GM12864 (cell line): ENCODE results near the gene TMEM169.

Experiments used
- DNase-seq: peaks from one replicate; pipeline ENCODE4 v3.0.0-alpha.2; 2011; ENCODE audit warnings: low read depth
- H3K4me3 ChIP-seq: 2 replicates; pipeline ENCODE4 v1.5.1; 2011; ENCODE audit warnings: mild to moderate bottlenecking, low read depth, low read length, control low read depth
- CTCF ChIP-seq: IDR thresholded peaks from 2 replicates; pipeline ENCODE4 v1.5.1; 2011; ENCODE audit warnings: low read depth, mild to moderate bottlenecking, moderate library complexity, low read length, control low read depth, inconsistent platforms; ENCODE audit errors: missing control alignments

TMEM169 gene

GRCh38 chr2:216056739-216057138, 25.0 kb upstream of the TMEM169 start:
- no peak for TF ChIP-seq CTCF
- peak; percentile 42 for DNase-seq
- H3K4me3 ChIP-seq: no peak overlapping the region; the same call in 1 of the 2 replicates

GRCh38 chr2:216057688-216058193, 24.0 kb upstream of the TMEM169 start:
- peak overlapping the region; percentile 18 for H3K4me3 ChIP-seq
- DNase-seq: peak; percentile 86
- no peak for TF ChIP-seq CTCF

- no peak overlapping the region for H3K4me3 ChIP-seq
- TF ChIP-seq CTCF: peak; percentile 45
- no peak for DNase-seq
Observed at GRCh38 chr2:216059233-216059834, 22.4 kb upstream of the TMEM169 start.

- H3K4me3 ChIP-seq: no peak overlapping the region
- TF ChIP-seq CTCF: no peak
- no peak for DNase-seq
Observed at GRCh38 chr2:216064014-216064630, 17.6 kb upstream of the TMEM169 start.

DNA sequence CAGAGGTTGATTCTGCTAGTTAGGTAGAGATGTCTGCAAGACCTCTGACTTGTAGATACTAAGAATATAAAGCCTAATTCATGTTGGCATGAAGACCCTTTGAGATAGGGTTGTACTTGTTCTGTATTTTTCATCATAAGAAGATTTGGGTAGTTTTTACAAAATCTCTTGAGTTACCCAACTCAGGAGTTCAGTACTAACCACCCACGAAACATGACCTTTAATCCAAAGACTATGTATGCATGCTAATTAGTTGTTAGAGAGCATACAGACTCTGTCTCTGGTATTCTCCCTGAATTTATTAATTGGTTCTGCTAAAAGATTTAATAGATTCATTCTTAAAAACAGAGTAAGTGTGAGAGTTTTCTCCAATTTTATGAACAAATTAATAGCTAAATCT, 17.1 kb upstream of the TMEM169 start:
- no peak for TF ChIP-seq CTCF
- no peak for DNase-seq
- no peak overlapping the region for H3K4me3 ChIP-seq

- no peak for DNase-seq
- no peak overlapping the region for H3K4me3 ChIP-seq
- no peak for TF ChIP-seq CTCF
Observed at GRCh38 chr2:216066230-216066629, 15.5 kb upstream of the TMEM169 start.

DNA sequence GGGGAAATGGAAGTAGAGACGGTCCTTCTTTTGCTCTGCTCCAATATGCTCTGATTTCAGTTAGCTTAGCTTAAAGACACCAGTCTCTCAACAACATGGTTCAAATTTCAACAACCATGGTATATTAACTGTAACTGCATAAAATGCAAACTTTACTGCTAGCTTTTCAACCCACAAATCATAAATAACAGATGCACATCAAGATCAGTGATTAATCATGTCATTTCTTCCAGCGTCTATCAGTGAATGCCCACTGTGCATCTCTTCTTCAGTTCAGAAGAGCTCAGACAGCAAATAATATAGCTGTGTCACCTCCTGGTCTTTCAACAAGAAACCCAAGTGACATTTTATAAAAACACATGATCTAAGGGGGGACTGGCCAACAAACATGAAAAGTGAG, 12.7 kb upstream of the TMEM169 start:
- DNase-seq: no peak
- no peak for TF ChIP-seq CTCF
- H3K4me3 ChIP-seq: no peak overlapping the region
